IPS DF 4.7 (cell line): ENCODE results near the gene XYLT1.

Source experiments
- DNase-seq: peaks from one replicate; pipeline ENCODE4 v3.0.0-alpha.2; 2013; ENCODE audit warnings: low spot score; ENCODE audit errors: extremely low read depth

Gene XYLT1

DNA sequence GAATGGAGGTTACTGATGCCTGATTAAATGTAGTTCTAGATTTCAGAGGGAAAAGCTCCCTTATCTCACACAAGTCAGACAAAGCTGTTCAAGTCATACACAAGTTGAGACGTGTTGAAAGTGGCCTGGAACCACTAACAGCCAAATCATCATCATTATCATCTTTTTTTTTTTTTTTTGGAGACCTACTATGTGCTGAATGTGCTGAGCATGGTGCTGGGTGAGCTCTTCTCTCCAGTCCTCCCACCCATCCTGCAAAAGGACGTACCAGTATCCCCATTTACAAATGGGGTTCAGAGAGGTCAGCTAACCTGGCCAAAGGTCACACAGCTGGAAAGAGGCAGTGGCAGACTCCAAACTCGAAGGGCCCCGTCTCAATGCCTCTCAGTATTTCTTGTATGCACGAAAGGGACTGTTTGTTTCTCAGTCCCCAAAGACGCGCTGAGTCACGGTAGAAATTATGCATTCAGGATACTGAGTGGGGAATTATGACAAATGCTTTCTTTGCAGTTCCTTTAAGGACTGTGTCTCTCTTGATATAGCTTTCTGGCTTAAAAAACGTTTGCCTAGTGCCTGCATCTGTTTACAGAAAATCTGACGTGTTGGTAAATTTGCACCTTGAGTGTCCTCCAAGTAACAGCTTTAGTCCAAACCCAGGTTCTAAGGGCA is 235.5 kb downstream of the XYLT1 start:
- DNase-seq = no peak

DNA sequence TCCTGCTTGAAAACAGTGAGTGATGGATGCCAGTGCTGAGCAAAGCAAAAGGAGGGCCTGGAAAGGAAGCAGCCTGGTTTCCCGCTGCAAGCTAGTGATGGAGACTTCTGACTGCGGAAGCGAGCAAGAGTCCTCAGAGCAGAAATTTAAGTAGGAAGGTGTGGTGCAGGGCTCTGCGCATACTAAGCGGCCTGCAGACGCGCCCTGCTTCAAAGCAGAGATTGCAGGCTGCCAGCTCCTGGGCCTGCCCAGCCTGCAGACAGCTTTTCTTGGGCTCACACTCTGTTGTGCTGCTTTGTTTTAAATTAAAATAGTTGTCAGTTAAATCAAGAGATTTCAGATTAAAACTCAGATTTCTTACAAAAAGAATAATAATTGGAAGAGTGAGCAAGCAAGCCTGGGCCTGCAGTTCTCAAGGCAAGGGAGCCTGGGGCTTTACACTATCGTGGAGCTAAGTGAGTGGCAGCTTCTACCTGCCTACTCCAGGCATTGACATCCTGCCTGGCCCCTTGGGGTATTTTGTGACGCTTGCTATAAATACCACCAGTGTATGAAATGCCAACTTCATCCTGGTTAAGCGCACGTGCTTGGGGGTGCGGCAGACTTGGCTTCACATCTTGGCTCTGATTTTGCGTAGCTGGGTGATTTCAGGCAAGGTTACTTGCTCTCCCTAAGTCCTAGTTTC is 237.3 kb downstream of the XYLT1 start:
- DNase-seq = no peak

DNA sequence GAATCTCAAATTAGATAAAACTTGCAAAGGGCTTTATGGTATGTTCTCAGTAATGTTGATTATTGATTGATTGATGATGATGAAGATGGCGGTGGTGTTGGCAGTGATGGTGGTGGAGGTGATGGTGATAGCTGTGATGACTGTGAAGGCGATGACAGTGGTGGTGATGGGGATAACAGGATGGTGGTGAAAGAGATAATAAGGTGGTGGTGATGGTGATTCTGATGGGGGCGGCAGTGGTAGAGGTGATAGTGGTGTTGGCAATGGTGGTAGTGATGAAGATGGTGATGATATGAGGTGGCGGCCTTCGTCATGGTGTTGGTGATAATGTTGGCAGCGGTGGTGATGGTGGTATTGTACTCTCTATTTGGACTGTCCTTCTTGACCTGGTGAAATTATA is 238.3 kb downstream of the XYLT1 start:
- no peak for DNase-seq

DNA sequence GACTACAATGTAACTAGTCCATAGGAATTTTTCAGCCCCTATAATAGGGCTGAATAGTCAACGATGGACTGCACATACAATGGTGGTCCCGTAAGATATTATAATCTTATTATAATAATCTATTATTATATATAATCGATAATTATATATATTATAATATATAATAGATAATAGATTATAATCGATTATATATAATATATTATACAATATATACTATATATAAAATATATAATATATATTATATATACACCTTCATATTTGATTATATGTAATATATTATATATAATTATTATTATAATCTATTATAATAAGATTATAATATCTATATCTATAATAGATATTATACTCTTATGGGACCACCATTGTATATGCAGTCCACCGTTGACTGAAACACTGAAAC is 238.8 kb downstream of the XYLT1 start:
- no peak for DNase-seq

DNA sequence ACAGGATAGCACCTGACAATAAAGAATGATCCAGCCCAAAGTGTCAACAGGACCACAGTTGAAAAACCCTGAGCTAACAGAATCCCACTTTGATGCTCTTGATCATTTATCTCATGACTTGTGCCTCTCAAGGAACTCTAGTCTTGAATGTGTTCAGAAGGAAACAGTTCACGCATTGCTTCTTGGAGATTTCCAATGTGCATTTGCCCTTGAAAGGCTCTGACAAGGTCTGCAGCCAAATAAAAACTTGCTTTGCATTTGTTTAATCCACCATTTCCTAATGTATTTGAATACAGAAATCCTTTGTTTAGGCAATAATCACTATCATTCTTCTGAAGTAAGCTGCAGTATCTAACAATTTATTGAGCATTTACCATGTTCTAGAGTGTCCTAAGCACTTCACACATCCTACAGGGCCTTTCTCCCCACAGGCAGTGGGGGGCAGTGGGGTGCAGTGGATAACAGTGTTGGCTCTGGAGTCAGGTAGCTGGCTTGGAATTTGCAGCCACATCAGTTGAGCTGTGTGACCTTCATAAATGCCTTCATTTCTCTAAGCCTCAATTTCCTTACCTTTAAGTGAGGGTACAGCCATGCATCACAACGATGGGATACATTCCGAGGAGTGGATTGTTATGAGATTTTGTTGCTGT is 239.7 kb downstream of the XYLT1 start:
- DNase-seq = no peak

DNA sequence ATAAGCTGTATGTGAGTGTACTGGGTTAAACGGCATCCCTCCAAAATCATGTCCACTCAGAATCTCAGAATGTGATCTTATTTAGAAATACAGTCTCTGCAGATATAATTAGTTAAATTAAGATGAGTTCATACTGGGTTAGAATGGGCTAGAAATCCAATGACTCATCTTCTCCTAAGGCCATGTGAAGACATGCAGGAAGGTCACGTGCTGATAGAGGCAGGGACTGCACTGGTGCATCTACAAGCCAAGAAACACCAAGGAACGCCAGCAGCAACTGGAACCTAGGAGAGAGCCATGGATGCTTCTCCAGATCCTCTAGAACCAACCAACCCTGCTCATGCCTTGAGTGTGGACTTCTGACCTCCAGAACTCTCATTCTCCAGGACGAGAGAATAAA is 241.0 kb downstream of the XYLT1 start:
- DNase-seq = no peak

DNA sequence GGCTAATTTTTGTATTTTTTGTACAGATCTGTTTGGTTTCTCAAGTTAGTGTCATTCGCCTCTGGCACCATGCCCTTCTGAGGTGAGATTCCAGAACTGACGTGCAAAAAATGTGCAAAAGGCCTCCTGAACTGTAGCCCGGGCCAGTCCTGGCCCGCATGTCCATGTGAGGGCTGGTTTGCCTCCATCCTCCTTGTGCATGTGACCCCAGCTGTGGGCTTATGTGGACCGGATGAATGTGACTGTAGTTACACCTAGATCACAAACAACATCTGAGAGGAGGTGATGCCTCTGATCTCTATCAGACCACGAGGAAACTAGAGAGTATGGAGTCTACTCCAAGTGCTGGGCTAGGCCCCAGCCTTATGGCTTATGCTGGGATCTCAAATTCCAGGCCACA is 241.6 kb downstream of the XYLT1 start:
- DNase-seq = no peak

DNA sequence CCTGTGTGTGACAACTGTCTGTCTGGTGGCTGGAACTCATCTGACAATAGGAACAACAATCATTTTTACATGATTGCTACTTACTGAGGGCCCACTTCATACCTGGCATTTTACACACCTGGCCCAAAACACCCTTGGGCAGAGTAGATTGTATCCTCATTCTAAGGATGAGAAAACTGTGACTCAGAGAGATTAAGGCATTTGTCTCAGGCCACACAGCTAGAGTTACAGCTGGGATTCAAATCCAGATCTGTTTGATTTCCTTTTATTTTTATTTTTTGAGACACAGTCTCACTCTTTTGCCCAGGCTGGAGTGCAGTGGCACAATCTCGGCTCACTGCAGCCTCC is 242.1 kb downstream of the XYLT1 start:
- no peak for DNase-seq

DNA sequence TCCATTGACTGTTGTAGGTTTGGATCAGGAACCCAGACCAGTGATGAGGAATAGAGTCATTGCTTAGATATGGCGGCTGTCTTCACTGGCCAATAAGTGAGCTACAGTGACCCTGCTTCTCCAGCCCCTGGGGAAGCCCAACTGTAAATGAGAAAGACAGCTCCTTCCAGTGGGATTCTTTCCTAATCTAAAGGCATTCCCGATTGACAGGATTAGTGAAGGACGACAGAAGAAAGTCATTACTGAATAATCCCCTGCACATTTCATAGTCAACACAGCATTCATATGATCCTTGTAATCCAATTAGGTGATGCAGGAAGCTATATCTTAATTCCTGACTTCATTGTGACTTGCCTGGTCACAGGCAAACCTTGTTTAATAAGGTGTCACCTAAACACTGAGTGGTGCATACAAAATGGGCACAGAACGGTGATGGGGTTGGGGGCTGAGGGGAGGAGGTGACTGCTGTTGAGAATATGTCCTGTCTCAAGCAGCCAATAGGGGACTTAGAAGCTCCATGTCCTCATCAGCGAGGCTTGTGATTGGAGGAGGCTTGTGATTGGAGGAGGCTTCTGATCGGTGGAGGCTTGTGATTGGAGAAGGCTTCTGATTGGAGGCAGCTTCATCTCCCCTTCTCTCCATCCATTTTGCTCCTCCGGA is 242.6 kb downstream of the XYLT1 start:
- no peak for DNase-seq

DNA sequence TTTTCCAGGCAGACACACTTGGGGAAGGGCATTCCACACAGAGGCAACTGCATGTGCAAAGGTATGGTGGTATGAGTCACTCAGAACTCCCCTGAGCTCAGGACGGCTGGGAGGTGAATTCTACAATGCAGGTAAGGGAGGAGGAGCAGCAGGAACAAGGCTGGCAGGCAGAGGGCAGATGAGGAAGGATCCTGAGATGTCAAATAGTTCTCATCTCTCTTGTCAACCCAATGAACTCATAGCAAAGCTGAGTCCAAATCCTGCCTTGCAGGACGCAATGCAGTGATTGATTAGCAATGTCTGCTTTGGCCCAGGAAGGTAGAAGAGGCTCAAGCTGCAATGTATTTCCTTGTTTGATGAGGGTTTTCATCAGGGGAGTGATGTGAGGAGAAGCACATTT is 243.5 kb downstream of the XYLT1 start:
- DNase-seq = no peak

DNA sequence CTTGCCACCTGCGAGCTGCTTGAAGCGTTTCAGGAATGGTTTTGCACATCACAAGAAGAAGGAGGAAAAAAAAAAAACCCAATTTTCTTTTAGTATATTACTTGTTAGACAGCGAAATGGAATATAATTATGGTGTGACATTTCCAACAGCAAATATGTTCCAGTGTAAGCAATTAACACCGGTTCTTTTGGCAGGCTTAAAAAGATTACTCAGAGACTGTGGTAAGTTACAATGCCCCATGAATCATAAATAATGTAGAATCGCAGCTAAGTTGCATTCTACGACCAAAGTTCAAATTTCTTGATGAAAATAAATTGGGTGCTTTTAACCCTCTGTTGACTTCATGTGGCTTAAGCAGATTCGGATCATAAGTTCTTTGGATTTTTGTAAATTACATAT is 245.2 kb downstream of the XYLT1 start:
- no peak for DNase-seq

DNA sequence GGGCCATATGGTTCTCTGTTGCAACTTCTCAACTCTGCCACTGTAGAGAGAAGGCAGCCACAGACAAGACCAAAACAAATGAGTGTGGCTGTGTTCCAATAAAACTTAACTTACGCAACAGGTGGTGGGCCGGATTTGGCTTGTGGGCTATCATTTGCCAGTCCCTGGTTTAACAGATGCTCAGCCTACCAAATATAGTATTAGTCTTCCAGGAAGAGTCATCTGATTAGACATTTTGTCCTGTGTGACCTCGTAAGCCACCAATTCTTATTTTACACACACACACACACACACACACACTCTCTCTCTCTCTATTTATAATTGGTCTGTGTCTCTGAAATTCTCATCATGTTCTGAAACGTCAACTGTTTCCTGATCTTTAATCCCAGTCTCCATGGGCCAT is 245.9 kb downstream of the XYLT1 start:
- DNase-seq = no peak

DNA sequence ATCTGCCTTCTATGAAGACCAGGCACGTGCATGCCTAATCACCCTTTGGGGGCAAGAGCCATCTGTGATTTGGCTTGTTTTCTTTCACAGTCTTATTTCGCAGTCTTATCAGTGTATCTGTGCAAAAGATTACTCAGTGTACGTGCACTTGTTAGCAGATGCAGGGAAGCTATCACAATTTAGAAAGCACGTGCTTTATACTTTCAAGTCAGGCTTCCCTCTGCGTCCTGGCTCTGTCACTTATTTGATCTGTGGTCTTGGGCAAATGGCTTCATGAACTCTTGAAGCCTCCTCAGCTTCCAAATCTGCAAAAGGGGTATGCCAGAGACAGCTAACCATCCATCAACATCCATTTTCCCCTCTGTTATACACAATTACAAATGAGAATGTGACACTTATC is 246.4 kb downstream of the XYLT1 start:
- DNase-seq = no peak

DNA sequence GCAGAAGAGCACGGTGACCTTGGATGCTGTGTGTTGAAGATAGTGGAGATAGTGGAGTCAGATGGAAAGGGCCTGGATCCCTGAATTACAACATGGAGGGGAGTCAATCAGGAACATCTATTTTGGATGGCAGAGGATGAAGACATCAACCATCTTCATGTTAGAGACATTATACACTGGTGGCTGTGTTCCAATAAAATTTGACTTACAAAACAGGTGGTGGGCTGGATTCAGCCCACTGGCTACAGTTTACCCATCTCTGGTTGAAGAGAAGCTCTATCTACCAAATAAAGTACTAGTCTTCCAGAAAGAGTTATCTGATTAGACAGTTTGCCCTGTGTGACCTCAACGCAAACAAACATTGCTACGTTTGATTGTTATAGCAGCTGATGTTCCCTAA is 247.2 kb downstream of the XYLT1 start:
- no peak for DNase-seq

DNA sequence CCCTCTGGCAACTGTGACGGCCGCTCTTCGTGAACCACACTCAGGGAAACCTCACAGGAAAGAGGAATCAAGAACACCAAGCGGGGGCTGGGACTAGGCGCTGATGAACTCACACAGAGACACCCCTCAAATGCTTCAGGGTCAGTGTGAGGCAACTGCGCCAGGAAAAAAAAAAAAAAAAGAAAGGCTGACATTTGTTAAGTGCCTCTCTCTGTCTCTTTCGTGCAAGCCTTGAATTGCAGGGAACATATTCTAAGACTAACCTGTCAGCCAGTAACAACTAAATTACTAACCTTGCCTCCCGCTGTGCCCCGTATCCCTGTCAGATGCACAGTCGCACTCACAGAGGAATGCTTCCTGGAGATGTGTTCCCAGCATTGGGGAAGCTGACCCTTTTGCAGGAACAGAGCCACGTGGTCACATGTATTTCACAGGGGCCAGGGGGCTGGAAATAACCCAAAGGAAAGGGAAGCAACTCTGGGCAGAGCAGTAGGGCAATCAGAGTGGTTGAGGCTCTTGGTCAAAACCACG is 247.8 kb downstream of the XYLT1 start:
- no peak for DNase-seq

DNA sequence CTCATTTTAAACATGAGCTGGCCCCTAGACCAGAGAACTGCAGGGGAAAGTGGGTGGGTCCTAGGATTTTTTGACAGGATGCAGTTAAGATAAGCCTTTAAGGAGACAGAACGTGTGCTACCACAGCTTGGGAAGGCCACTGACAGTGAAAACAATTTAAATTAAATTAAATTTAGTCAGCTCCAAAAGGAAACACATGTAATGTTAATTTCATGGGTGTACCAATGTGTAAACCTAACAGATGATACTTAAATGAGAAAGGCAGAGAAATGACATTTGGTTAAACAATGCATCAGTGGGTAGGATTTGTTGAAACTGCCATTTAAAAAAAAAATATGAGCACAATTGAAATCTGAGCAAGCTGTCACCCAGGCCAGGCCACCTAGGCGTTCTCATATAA is 250.8 kb downstream of the XYLT1 start:
- DNase-seq = no peak

DNA sequence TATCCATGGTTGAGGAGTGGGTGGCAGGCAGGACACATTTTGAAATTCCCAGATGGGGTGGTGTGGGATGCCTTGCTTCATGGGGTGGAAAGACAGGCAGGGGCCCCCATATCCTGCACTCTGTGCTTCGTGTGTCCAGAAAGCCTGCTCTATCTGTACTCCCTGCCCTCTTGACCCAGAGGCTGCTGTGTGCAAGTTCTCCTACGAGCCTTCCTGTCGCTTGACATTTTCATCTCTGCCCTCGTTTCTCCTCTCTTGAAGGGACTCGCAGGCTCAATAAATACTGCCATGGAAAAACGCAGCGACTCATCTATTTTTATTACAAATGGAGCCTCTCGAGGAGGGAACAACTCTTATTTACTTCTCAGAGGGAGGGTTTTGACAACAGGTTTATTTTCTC is 254.8 kb downstream of the XYLT1 start:
- no peak for DNase-seq

DNA sequence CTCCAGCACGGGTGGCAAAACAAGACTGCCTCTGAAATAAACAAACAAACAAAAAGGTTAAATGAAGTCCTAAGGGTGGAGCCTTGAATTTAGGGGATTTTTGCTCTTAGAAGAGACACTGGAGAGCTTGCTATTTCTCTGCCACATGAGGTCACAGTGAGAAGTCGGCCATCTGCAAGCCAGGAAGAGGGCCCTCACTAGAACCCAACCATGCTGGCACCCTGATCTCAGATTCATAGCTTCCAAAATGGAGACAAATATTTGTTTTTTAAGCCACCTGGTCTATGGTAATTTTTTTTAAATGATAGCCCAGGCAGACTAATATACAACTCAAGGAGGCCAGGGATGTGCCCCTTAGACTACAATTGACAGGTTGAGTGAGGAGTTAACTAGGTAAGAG is 255.5 kb downstream of the XYLT1 start:
- DNase-seq = no peak

DNA sequence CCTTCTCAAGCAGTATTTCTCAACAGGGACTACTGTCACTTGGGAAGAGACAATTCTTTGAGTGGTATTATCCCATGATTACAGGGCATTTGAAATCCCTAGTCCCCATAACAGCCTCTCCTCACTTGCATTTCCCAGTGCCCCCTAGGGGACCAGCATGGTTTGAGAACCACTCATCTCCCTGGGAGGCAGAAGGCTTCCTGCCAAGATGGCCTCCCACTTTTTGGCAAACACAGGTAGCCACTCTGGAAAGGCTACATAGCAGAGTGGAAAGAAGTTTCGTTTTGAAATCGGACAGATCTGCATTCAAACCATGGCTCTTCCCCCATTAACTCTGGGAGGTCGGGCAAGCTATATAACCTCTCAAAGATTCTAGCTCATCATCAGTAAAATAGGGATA is 256.8 kb downstream of the XYLT1 start:
- DNase-seq = no peak

DNA sequence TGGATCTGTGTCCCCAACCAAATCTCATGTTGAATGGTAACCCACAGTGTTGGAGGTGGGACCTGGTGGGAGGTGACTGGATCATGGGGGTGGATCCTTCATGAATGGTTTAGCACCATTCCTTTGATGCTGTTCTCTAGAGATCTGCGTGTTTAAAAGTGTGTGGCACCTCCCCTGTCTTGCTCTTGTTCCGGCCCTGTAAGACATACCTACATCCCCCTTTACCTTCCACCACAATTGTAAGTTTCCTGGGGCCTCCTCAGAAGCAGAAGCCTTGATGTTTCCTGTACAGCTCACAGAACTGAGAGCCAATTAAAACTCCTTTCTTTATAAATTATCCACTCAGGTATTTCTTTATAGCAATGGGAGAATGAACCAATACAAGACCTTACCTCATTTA is 257.7 kb downstream of the XYLT1 start:
- DNase-seq = no peak

DNA sequence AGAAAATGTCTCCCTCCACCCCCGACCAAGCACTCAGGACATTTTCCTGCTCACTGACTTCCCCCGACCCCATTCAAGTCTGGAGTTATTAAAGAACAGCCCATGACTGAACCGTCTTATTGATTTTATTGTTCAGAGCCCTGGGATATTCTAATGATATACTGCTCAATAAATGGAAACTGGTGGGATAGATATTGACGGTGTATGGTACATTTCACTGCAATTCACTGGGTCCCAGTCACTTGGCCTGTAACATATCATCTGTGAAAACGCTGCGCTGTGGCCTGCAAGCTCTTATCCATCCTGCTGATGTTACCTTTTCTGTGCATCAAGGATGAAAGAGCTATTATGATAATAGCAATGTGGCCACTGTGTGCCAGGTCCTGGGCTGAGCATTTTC is 258.2 kb downstream of the XYLT1 start:
- no peak for DNase-seq

DNA sequence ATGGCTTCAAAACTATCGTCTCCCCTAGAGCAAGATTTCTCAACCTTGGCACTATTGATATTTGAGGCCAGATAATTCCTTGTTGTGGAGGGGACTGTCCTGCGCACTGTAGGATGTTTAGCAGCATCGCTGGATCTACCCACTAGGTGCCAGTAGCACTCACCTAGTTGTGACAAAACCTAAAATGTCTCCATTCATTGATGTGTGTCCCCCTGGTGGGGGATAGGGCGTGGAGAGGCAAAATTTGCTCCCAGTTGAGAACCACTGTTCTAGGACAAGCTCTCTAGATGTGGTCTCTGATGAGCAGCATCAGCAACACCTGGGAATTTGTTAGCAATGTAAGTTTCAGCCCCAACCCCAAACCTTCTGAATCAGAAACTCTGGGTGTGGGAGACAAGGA is 259.0 kb downstream of the XYLT1 start:
- DNase-seq = peak; percentile 41
